H1 (cell line): Measurements from ENCODE around the gene TBC1D12. TPM values are rescaled to one million over a fixed set of nuclear protein-coding genes. Genes with fewer than 3 reads are reported as not detected.

Source experiments
- BACH1 ChIP-seq: IDR thresholded peaks from 2 replicates; pipeline ENCODE4 v1.6.1; 2012; ENCODE audit warnings: low read length, improper control_type of control experiment
- CBX5 ChIP-seq: fragments of 300-800, 300-1000 bp; sonication (generic); IDR thresholded peaks from 2 replicates; pipeline ENCODE4 v1.7.1; 2016; ENCODE audit warnings: antibody characterized with exemption, low read length, low read depth
- CTBP2 ChIP-seq: IDR thresholded peaks from 2 replicates; pipeline ENCODE4 v1.7.0; 2011; ENCODE audit warnings: borderline replicate concordance, mild to moderate bottlenecking, moderate library complexity, mixed read lengths, low read length; ENCODE audit not compliant: insufficient read depth, insufficient read length
- GABPA ChIP-seq: IDR thresholded peaks from 2 replicates; pipeline ENCODE4 v1.6.1; 2011; ENCODE audit warnings: mild to moderate bottlenecking, low read length, moderate library complexity, borderline replicate concordance; ENCODE audit not compliant: insufficient read depth
- HDAC6 ChIP-seq: IDR thresholded peaks from one replicate; pipeline ENCODE4 v1.7.1; 2012; ENCODE audit warnings: low read depth, mild to moderate bottlenecking, inconsistent platforms, low read length, moderate library complexity
- KDM4A ChIP-seq: IDR thresholded peaks from one replicate; pipeline ENCODE4 v1.7.1; 2012; ENCODE audit warnings: low read depth, mild to moderate bottlenecking, moderate library complexity, low read length, inconsistent platforms; ENCODE audit not compliant: severe bottlenecking
- NRF1 ChIP-seq: IDR thresholded peaks from 2 replicates; pipeline ENCODE4 v1.6.1; 2011; ENCODE audit warnings: mild to moderate bottlenecking, low read depth, low read length, improper control_type of control experiment
- RAD21 ChIP-seq, 2 experiments: IDR thresholded peaks in 1 of 2; conservative IDR thresholded peaks in 1 of 2; 2 replicates each; pipeline ENCODE4 v1.6.1; 2011; ENCODE audit warnings: low read depth in 2 of 2, low read length in 2 of 2, improper control_type of control experiment in 1 of 2, inconsistent platforms in 1 of 2, mild to moderate bottlenecking in 1 of 2, moderate library complexity in 1 of 2
- RNF2 ChIP-seq: fragments of 200-900, 300-1000 bp; sonication (generic); IDR thresholded peaks from 2 replicates; pipeline ENCODE4 v1.7.1; 2016; ENCODE audit warnings: borderline replicate concordance, low read depth, mild to moderate bottlenecking, antibody characterized with exemption, low read length; ENCODE audit not compliant: poor library complexity, severe bottlenecking; ENCODE audit errors: missing control alignments
- SUZ12 ChIP-seq: fragments of 200-600 bp; sonication (generic); IDR thresholded peaks from 2 replicates; pipeline ENCODE4 v1.6.1; 2012; ENCODE audit warnings: mild to moderate bottlenecking, inconsistent platforms, low read length, moderate library complexity, mixed read lengths
- ZNF274 ChIP-seq: IDR thresholded peaks from 2 replicates; pipeline ENCODE4 v1.7.0; 2012; ENCODE audit warnings: low read length, borderline replicate concordance; ENCODE audit errors: extremely low read depth
- polyA plus RNA-seq, 7 experiments: library from polyadenylated mRNA; depleted of rRNA in 3 of 7; stranded (reverse) in 5 of 7; unstranded in 2 of 7; fragments of >200 nt in 5 of 7; fragments of 200-250 nt in 2 of 7; gene quantifications; 1 replicate in 5 of 7; 2 replicates in 1 of 7; 4 replicates in 1 of 7; pipeline versions ENCODE4 v1.2.1 to v1.2.3, GENCODE V29; 2011 to 2013; ENCODE audit warnings: missing spikeins in 2 of 7, mixed read lengths in 2 of 7
- total RNA-seq: library from RNA; stranded (reverse); fragmentation: NEBNext Ultra II Directional; extraction: Animal tissue kit (Norgen Biotek cat#: 25700); gene quantifications from 2 replicates; pipeline ENCODE4 v1.2.1, GENCODE V29; 2021
- TF ChIP-seq, protein P1 (sequence below): IDR thresholded peaks from 2 replicates; pipeline ENCODE4 v1.6.1; 2012; ENCODE audit warnings: inconsistent platforms

TBC1D12 gene
- total and polyA plus RNA-seq, 2 of the 8 experiments (the other 6 are each of a cell fraction or from before 2014, with no cell fraction given) = 1.1 to 3.2 TPM

DNA sequence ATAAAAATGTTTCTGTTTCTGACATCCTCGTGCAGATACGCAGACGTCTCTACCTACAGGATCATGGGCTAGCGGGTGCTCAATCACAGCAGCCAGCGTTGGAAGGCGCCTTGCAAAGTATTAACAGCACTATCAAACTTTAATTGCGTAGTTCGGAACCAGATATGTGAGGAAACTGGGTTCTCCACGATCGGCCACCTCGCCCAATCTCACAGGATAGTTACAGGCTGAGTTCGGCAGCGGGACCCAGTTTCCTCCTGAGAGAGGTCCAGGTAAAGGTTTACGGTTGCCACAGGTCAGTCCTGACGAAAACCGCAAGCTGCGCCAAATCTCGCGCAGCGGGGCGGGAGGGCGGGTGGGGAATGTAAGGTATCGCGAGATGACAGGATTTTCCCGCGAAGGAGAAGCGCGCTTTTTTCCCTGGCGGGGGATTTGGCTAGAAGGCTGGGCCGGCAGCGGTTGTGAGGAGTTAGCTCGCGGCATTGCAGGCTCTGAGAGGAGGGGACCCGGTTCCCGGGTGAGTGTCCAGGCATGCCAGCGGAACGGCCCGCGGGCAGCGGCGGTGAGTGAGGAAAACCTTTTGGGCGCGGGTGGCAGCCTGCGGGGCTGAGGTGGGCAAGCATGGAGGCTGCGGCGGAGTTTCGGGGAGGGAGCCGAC, 143.2 kb downstream of the TBC1D12 start, which contains the start of gene HELLS (continued):
- TF ChIP-seq RNF2 (no peak), CTBP2 (no peak), HDAC6 (no peak), NRF1 (no peak), BACH1 (no peak), ZNF274 (no peak), RAD21 (IDR thresholded peaks at IDR 0.05 in 1 of 2, conservative IDR thresholded peaks at IDR 0.05 in 1 of 2; ENCODE audit: low read depth in 2 of 2, low read length in 2 of 2) (no peak), KDM4A (no peak), GABPA (no peak), SUZ12 (no peak), CBX5 (no peak)
- TF ChIP-seq, protein P1, sequence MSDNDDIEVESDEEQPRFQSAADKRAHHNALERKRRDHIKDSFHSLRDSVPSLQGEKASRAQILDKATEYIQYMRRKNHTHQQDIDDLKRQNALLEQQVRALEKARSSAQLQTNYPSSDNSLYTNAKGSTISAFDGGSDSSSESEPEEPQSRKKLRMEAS = no peak
